ENCODE data around the gene PAM.
A peak's percentile ranks its signal among the peaks of the same experiment; 100 is the strongest.
"Not testable (repeated sequence)": the region's sequence is repeated elsewhere in the genome, so short reads cannot be mapped to it uniquely, and the experiment has no call there.

Gene PAM

GRCh38 chr5:102749416-102750030, 5.6 kb upstream of the PAM start:
- DNase-seq, result no peak
- intact Hi-C loops (cut with DNase I), result no loop called here

- DNase-seq, result no peak
- intact Hi-C loops (cut with DNase I), result no loop called here
Measured at GRCh38 chr5:102750151-102750834, 4.8 kb upstream of the PAM start.

- DNase-seq; intact Hi-C loops (cut with DNase I): not testable (repeated sequence)
Measured at GRCh38 chr5:102751903-102752376, 3.2 kb upstream of the PAM start.

DNA sequence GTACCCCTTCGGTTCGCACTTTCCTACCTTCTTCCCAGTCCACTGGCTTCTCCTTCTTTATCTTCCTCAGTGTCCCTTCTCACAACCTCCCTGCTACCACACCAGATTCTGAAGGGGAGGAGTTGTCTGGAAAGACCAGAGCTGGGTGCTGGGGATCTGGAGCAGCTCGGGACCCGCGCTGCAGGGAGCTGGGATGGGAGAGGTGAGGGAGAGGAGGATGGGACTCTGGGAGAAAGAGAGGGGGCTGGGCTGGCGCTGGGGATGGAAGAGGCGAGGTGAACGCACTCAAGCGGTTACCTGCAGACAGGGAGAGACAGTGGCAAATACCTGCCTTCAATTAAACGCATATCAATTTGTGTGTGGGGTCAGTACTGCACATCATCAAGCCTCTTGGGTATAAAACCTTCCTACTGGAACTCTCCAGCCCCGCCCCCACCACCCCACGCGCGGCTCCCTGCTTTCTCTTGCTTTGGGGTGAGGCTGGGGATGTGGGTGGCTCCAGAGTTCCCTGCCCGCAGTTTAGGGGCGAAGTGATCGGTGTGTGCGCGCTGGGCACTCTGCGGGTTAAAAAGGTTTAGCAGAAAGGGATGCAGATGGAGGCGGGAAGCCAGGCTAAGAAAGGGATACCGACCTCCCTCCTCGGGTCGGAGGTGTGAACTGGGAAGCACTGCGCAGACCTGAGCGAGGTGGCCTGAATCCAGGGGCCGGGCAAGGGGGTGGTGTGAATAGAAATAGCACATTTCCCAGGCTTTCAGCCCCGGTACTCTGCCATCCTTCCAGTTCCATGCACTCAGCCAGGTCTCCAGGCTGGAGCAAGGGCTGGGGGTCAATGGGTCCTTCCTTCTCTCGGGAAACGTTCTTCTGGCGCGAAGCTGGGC, 977 bp upstream of the PAM start:
- intact Hi-C loops (cut with DNase I), result no loop called here
- DNase-seq, result peak in 31 of 42 donors; percentile 9 to 67 (median 45)

DNA sequence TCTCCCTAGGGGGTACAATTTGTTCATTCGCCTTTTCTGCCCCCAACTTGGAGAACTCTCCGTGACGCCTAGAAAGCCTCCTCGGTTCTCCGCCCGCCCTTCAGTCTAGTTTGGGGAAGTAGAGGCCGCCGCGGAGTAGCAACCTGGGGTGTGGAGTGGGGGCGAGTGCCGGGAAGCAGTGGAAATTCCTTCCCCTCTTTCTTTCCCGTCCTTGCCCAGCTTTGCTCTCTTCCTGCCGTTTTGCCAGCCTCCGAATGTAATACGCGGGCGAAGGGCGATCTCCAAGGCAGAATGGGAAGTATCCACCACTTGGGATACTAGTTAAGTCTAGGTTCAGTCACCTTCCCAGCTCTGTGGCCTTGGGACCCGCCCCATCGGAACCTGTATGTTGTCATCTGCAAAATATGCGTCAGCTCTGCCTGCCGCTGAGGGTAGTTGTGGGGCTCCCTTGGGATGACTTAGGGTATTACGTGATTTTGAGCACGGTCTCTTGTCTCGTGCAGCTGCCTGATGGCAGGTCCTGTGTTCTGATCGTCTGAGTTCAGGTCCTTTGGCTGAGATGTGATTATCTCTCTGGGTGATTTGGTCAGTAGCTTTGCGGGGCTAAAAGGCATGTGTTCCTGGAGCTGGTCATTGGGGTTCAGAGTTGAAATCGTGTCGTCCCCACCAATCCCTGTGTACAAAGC, 724 bp downstream of the PAM start:
- intact Hi-C loops (cut with DNase I), result no loop called here
- DNase-seq, result peak in 41 of 42 donors; percentile 23 to 78 (median 48)

DNA sequence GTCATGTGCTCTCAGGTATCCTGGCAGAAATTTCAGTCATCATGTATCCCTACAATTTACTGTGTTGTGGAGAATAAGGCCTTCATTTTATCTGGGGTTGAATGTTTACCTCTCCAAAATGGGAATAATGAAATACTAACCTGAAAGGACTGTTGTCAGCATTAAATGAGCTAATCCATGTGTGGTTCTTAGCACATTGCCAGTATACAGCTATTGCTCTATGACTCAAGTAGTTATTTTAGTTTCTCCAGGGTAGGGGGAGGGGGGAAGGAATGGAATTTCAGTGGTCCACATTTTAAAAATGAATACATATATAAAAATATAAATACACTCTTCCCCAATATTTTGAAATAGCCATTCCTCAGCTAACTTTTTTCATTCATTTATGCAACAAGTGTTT, 3.5 kb downstream of the PAM start:
- intact Hi-C loops (cut with DNase I), result no loop called here
- DNase-seq, result no peak

GRCh38 chr5:102759289-102759688, 4.2 kb downstream of the PAM start:
- intact Hi-C loops (cut with DNase I), result no loop called here
- no peak for DNase-seq

- no peak for DNase-seq
Measured at GRCh38 chr5:102759700-102760099, 4.6 kb downstream of the PAM start.

GRCh38 chr5:102760815-102761214, 5.7 kb downstream of the PAM start:
- intact Hi-C loops (cut with DNase I), result no loop called here
- DNase-seq, result no peak

More at GRCh38 chr5:102759700-102760099, 4.6 kb downstream of the PAM start:
- intact Hi-C loops (cut with DNase I), result no loop called here

- no peak for DNase-seq
- intact Hi-C loops (cut with DNase I), result no loop called here
Measured at GRCh38 chr5:102762095-102762534, 7.0 kb downstream of the PAM start.

DNA sequence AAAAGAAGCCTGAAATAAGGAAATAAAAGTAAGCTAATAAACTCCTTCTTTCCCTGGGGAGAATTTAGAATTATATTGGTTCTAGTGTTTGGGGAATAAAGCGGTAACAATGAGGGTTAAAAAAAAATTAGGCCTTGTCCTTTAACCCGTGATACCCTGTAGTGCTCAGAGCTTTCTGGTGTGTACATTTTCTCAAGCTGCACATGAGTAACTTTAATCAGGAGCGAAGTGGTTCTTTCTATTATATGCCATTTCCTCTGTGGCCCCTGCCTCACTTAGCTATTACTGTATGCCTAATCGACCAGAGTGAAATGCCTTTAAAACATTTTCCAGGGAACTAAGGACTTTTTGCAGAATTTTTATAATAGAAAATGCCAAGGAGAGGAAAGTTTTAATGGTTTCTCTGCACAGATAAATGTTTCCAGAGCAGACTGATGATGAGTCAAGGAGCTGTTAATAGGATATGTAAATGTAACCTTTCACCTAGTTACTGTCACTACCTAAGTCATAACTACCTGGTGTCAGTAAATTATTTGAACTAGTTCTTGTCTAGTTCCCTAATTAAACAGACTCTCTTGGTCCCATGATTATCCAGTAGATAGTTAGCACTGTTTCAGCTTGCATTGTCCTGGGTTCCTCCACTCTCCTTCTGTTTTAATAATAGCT, 7.6 kb downstream of the PAM start:
- intact Hi-C loops (cut with DNase I), result no loop called here

DNA sequence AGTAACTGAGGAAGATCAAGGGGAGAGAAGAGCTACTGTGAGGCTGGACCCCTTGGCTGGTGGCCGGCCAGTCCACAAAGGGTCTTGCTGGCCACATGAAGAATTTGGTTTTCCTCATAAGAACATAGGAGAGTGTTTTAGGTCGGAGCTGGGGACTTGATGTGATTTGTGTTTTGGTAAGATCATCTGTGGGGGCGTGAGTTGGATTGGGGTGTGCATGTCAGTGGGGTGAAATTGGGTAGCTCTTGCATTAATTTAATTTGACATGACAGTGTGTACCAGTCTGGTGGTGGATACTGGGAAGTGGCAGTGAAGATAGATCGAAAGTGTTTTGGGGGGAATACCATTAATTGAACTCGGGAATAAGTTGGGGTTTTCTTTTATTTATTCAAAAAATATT, 8.6 kb downstream of the PAM start:
- peak in 16 of 42 donors; percentile 10 to 68 (median 28) for DNase-seq
- intact Hi-C loops (cut with DNase I), result no loop called here

More for the DNA sequence above, 7.6 kb downstream of the PAM start:
- no peak for DNase-seq

- DNase-seq, result no peak
- intact Hi-C loops (cut with DNase I), result no loop called here
Measured at GRCh38 chr5:102764381-102765004, 9.4 kb downstream of the PAM start.

GRCh38 chr5:102765350-102765749, 10.2 kb downstream of the PAM start:
- intact Hi-C loops (cut with DNase I), result no loop called here
- DNase-seq, result no peak

GRCh38 chr5:102766295-102767090, 11.4 kb downstream of the PAM start:
- intact Hi-C loops (cut with DNase I), result no loop called here
- no peak for DNase-seq

GRCh38 chr5:102767862-102768261, 12.8 kb downstream of the PAM start:
- intact Hi-C loops (cut with DNase I), result no loop called here
- no peak for DNase-seq

DNA sequence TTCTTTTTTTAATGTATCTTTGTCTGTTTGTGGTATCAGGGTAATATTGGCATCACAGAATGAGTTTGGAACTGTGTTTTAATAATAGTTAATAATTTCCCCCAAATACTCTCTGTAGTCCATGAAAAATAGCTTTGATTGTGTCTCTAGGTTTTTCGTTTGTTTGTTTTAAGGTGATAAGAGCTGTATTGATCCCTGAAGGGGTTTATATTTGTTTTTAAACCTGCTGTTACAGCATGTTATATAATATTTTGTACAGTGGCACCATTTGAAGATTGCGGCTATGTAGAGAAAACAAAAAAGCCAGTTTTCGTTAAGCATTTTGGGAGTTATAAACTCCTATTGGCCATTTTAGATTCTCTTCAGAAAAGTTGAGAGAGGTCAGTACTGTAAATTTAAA, 15.7 kb downstream of the PAM start:
- DNase-seq, result no peak
- intact Hi-C loops (cut with DNase I), result no loop called here

Measured in head of caudate nucleus (tissue), 42 donors.